ENCODE measurements around the gene RRM2.
"Not testable (repeated sequence)": the region's sequence is repeated elsewhere in the genome, so short reads cannot be mapped to it uniquely, and the experiment has no call there.

RRM2 gene

DNA sequence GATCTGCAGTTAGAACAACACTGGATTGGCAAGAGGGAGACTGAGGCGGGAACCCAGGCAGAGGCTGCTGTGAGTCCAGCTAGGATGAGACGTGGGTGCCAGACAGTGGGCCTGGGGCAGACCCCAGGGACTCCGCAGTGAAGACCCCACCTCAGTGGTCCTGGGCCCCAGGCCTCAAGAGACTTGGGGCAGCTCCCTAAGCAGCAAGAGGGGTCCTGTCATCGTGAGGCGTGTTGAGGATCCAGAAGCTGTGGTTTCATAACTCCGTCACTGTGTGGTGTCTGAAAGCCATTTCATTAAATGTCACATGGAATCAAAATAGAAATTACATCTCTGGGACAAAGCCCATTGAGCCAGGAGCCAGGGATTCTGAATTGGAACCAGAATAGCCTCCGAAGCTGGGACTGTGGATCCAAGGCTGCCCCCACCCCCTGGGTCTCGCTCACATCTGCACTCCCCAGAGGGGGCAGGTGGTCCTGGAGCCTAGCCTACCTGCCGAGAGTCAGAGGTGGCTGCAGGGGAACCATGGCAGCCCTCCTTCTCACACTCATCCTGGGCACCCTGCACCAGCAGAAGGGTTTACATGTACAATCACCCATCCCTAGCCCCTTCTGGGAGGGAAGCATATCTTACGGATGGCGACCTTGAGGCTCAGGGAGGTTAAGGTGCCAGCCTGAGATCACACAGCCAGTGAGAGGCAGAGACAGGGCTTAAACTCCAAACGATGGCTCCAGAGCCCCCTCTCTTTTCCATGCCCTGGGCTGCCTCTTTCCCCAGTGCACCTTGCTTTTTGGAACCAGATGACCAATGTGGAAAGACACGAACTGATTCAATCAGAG is 23.2 kb downstream of the RRM2 start:
- in situ Hi-C loops (cut with MboI; ENCODE audit: low pct_unique_long_range_greater_than_20kb, low sequenced_read_pairs): no loop called here
- no peak for DNase-seq

- DNase-seq: no peak
- in situ Hi-C loops (cut with MboI; ENCODE audit: low pct_unique_long_range_greater_than_20kb, low sequenced_read_pairs): no loop called here
Measured at GRCh38 chr2:10146366-10147005, 23.9 kb downstream of the RRM2 start.

GRCh38 chr2:10147050-10147660 is 24.6 kb downstream of the RRM2 start:
- in situ Hi-C loops (cut with MboI; ENCODE audit: low pct_unique_long_range_greater_than_20kb, low sequenced_read_pairs); DNase-seq: not testable (repeated sequence)

DNA sequence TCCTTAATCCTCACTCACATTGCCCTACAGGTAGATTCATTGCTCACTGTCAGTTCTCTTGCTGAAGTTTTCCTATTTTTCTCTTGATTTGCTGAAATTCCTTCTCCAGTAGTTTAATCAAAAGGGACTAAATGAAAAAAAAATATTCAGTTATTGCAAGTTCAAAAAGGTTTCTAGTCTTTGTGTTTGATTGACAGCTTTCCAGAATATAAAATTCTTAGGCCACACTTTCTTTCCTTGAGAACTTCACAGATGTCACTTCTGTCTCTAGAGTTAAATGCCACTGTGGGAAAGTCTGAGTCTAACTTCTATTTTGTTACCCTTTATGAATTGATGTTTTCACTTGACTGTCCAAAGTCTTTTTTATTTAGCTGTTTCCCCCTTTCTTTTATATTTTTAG is 25.7 kb downstream of the RRM2 start:
- in situ Hi-C loops (cut with MboI; ENCODE audit: low pct_unique_long_range_greater_than_20kb, low sequenced_read_pairs): no loop called here

GRCh38 chr2:10149635-10150034 is 27.1 kb downstream of the RRM2 start:
- no peak for DNase-seq
- in situ Hi-C loops (cut with MboI; ENCODE audit: low pct_unique_long_range_greater_than_20kb, low sequenced_read_pairs): no loop called here

More for the DNA sequence above, 25.7 kb downstream of the RRM2 start:
- no peak for DNase-seq

GRCh38 chr2:10150436-10150835 is 27.9 kb downstream of the RRM2 start:
- DNase-seq: no peak
- in situ Hi-C loops (cut with MboI; ENCODE audit: low pct_unique_long_range_greater_than_20kb, low sequenced_read_pairs): no loop called here

- in situ Hi-C loops (cut with MboI; ENCODE audit: low pct_unique_long_range_greater_than_20kb, low sequenced_read_pairs): no loop called here
- DNase-seq: no peak
Measured at GRCh38 chr2:10151462-10151861, 28.9 kb downstream of the RRM2 start.

- no peak for DNase-seq
- in situ Hi-C loops (cut with MboI; ENCODE audit: low pct_unique_long_range_greater_than_20kb, low sequenced_read_pairs): no loop called here
Measured at GRCh38 chr2:10157293-10157692, 34.8 kb downstream of the RRM2 start.

- in situ Hi-C loops (cut with MboI; ENCODE audit: low pct_unique_long_range_greater_than_20kb, low sequenced_read_pairs): no loop called here
- DNase-seq: no peak
Measured at GRCh38 chr2:10158681-10159080, 36.1 kb downstream of the RRM2 start.

DNA sequence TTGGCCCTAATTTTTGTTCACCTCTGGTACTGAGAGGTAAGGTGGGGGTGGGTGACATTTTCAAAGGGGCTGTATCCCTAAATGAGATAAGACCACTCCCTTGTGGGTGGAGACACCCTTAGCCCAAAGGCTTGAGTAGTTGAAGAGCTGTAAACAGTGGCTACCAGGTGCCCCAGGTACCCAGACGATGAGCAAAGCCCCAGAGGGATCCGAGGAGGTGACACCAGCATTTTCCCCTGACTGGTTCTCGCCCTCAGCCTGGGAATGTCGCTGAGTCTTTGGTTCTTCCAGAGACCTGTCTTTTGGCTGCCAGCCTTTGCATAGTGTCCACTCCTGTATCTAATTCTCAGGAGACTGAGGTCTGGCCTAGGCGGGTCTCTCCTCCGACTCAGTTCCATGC is 36.5 kb downstream of the RRM2 start:
- DNase-seq: no peak
- in situ Hi-C loops (cut with MboI; ENCODE audit: low pct_unique_long_range_greater_than_20kb, low sequenced_read_pairs): no loop called here

DNA sequence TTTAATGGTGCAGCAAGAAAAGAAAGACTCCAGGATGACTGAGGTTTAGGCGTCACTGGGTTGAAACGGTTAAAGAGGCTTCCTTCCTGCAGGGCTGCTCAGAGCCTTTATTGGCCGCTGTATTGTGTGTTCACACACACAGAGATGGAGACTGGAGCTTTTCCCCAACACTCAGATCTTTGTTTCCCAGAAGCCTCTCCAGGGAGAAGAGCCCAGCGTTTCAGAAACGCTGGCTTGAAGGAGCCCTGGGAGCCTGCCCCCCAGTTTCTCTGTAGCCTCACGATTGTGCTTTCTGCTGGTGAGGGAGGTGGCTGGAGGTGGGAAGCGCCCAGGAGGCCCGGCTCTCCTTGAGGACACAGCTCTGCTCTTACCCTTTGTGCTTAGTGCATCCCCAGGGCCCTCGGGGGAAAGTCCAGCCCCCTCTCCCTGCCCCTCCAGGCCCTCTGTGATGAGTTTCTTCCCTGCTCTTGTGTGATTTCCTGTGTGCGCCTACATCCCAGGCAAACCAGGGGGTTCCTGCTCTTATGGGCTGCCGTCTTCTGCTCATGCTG is 37.1 kb downstream of the RRM2 start:
- no peak for DNase-seq
- in situ Hi-C loops (cut with MboI; ENCODE audit: low pct_unique_long_range_greater_than_20kb, low sequenced_read_pairs): no loop called here

DNA sequence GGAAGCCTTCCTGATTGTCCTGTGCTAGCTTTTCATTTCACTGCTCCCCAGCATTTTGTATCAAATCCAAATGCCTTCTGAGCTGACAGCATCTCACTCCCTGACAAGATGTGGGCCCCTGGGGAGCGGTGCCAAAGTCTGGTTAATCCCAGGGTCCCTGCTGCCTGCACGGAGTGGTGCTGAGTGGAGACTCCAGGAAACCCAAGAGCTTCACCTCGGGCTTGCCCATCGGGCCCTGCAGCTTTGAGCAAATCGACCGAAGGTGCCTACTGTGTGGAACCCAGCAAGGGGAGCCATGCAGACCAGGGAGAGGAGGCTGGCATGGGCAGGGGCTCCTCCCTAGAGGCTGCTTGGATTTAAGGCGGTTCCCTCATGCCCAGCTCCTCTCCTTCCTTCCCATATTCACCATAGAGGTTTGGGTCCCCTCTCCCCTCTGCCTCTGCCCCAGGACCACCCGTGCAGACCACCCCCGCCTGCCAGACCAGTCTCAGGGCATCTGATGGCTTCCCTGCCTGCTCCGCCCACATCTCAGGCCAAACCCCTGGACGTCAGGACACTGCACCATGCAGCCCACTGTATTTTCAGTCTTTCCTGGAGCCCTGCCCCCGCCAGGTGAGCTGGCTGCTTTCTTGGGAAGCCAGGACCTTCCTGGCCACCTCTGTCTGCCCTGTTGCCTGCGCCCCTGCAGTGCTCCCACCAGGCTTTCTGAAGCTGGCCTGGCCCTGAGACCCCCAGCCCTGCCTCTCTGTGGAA is 37.8 kb downstream of the RRM2 start:
- DNase-seq: no peak
- in situ Hi-C loops (cut with MboI; ENCODE audit: low pct_unique_long_range_greater_than_20kb, low sequenced_read_pairs): no loop called here

DNA sequence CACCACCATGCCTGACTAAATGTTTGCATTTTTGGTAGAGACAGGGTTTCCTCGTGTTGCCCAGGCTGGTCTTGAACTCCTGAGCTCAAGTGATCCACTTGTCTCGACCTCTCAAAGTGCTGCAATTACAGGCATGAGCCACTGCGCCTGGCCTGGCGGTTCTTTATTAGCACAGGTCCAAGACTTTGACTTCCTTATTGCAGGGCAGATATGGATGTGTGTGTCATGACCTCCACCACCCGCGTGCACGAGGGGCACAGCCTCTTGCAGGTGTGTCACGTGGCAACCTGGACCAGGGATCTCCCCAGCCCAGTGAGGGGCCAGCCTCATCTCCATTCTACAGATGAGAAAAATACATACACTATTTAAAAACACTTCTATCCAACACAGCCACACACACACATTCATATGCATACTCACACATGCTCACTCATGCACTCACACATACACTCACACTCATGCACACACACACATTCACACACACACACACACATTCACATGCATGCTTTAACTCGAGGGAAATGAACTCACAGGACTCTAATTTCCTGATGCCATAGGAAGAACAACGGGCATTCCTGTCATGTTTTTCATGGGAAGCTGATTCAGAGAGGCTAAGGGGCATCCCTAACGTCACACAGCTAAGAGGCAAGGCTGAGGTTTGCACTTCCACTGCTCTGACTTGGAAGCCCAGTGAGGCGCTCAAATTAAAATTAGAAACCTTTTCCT is 38.8 kb downstream of the RRM2 start:
- DNase-seq: no peak
- in situ Hi-C loops (cut with MboI; ENCODE audit: low pct_unique_long_range_greater_than_20kb, low sequenced_read_pairs): no loop called here

DNA sequence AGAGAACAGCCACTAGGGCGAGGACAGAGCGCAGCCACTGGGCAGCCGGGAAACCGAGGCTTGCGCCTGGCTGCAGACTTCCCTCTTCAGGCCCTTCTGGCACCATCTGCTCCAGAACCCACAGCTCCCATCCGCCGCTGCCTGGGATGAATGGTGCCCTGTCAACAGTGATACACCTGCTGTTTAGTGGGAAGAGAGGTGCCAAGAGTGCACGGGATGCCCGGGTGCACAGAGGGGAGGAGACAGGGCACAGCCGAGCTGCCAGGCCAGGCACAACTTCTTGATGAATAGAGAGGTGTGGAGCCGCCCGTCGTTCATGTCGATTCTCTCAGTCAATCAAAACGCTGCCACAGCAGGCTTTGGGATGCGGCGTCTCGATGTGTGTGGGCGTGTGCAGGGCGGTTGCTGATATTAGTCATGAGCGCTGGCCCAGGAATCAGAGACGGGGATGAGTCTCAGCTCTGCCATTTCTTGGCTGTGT is 39.5 kb downstream of the RRM2 start:
- DNase-seq: no peak
- in situ Hi-C loops (cut with MboI; ENCODE audit: low pct_unique_long_range_greater_than_20kb, low sequenced_read_pairs): no loop called here

DNA sequence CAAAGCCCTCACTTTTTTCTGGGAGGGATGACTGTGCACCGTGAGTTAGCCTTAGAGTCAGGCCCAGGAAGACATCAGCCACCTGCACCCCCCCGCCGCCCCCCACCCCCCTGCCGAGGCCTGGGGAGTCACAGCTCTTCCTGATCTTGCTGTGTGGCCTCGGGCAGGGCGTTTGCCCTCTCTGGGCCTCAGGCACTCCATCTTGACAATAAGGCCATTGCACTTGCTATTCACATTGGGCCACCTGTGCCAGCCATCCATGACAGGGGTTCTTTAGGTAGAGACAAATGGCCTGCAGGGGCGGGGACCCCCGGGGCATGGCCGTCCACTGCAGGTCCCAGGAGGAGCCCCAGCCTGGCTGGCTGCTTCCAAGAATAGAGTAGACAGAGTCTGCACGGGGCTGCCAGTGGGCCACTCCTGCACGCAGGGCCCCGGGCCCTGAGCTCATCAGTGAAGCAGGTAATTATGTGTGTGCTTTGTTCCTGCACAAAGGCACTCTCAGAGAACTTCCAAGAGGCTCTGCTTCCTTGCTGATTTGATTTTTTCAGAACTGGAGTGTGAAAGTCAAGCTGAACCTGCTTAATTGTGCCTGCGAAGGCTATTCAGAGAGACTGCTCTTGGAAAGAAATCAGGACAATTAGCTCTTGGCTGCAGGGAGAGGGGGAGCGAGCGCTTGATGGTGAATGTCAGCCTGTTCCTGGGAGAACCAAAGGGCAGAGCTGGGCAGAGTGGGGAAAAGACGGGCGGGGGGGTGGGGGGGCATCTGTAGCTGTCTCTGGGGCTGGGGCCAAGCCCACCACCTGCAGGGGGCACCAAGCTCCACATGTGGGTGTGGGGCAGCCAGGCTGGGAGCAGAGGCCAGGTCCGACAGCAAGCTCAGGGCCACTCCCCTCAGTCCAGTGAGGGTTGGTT is 40.3 kb downstream of the RRM2 start:
- in situ Hi-C loops (cut with MboI; ENCODE audit: low pct_unique_long_range_greater_than_20kb, low sequenced_read_pairs): no loop called here
- no peak for DNase-seq

DNA sequence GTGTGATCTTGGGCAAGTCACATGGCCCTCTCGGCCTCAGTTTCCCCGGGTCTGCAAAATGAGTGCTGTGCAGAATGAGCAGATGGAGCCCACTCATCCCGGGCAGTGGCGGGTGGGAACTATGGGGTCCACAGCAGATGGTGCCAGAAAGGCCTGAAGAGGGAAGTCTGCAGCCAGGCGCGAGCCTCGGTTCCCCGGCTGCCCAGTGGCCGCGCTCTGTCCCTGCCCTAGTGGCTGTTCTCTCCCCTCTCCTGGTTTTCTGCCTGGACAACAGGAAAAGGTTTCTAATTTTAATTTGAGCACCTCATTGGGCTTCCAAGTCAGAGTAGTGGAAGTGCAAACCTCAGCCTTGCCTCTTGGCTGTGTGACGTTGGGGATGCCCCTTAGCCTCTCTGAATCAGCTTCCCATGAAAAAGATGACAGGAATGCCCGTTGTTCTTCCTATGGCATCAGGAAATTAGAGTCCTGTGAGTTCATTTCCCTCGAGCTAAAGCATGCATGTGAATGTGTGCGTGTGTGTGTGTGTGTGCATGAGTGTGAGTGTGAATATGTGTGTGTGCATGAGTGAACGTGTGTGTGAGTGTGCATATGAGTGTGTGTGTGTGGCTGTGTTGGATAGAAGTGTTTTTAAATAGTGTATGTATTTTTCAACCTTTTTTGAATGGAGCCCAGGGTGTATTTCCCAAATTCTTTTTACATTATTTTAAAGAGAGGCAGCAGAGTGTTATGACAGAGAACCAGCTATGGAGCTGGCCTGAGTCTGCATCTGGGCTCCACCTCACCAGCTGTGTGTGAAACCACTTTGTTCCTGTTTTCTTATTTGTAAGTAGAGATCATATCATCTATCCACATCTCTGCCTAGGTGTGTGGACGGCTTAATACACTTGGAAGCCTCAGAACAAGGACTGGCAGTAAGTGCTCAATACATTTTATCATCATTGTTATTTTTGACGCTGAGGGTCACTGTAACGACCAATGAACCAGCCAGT is 41.3 kb downstream of the RRM2 start:
- no peak for DNase-seq
- in situ Hi-C loops (cut with MboI; ENCODE audit: low pct_unique_long_range_greater_than_20kb, low sequenced_read_pairs): no loop called here

GRCh38 chr2:10164601-10165000 is 42.1 kb downstream of the RRM2 start:
- in situ Hi-C loops (cut with MboI; ENCODE audit: low pct_unique_long_range_greater_than_20kb, low sequenced_read_pairs): no loop called here
- DNase-seq: no peak
